ENCODE data around the gene LITAF. TPM values are rescaled to one million over a fixed set of nuclear protein-coding genes. Genes with fewer than 3 reads are reported as not detected.
"Not testable (repeated sequence)": the region's sequence is repeated elsewhere in the genome, so short reads cannot be mapped to it uniquely, and the experiment has no call there.

Gene LITAF
- polyA plus RNA-seq, 1 donor from 2014 or later = 0.31 TPM

GRCh38 chr16:11507350-11507749, 79.4 kb downstream of the LITAF start:
- no peaks in the 10 kb centered on the region for H3K9me2 ChIP-seq (ENCODE audit: insufficient read depth, low read length)
- no peak overlapping the region for H3K4me3 ChIP-seq (ENCODE audit: low read length)
- no peaks in the 10 kb centered on the region for H3K9me3 ChIP-seq (ENCODE audit: low read length)
- H3K9ac ChIP-seq (ENCODE audit: low read length) = no peak overlapping the region
- H3F3A ChIP-seq (ENCODE audit: insufficient read depth, low read length, poor library complexity, severe bottlenecking) = no peaks in the 10 kb centered on the region
- H3K27ac ChIP-seq (ENCODE audit: low read length) = no peak overlapping the region
- no peaks in the 10 kb centered on the region for H3K27me3 ChIP-seq (ENCODE audit: insufficient read depth, low read depth, low read length)
- H2AFZ ChIP-seq (ENCODE audit: low read depth, low read length) = no peak overlapping the region
- H3K36me3 ChIP-seq (ENCODE audit: insufficient read depth, low read length) = no peaks in the 10 kb centered on the region
- H3K4me2 ChIP-seq (ENCODE audit: low read length) = no peak overlapping the region
- no peaks in the 10 kb centered on the region for H3K79me2 ChIP-seq (replicated peaks; ENCODE audit: insufficient read depth, low read length)
- H4K20me1 ChIP-seq (ENCODE audit: insufficient read depth) = no peaks in the 10 kb centered on the region
- TF ChIP-seq EZH2 (IDR thresholded peaks at IDR 0.05; ENCODE audit: borderline replicate concordance, insufficient read depth, low read length, poor library complexity, severe bottlenecking) (no peak), POLR2AphosphoS5 (IDR thresholded peaks at IDR 0.05) (no peak), EP300 (conservative IDR thresholded peaks at IDR 0.05; ENCODE audit: poor library complexity, severe bottlenecking) (no peak), TAF1 (IDR thresholded peaks at IDR 0.05; ENCODE audit: low read depth) (no peak), REST (IDR thresholded peaks at IDR 0.05; ENCODE audit: borderline replicate concordance) (no peak), RAD21 (conservative IDR thresholded peaks at IDR 0.05) (no peak), SMC3 (conservative IDR thresholded peaks at IDR 0.05; ENCODE audit: poor library complexity) (no peak), MXI1 (conservative IDR thresholded peaks at IDR 0.05; ENCODE audit: poor library complexity, severe bottlenecking) (no peak)
- TF ChIP-seq, protein P1, sequence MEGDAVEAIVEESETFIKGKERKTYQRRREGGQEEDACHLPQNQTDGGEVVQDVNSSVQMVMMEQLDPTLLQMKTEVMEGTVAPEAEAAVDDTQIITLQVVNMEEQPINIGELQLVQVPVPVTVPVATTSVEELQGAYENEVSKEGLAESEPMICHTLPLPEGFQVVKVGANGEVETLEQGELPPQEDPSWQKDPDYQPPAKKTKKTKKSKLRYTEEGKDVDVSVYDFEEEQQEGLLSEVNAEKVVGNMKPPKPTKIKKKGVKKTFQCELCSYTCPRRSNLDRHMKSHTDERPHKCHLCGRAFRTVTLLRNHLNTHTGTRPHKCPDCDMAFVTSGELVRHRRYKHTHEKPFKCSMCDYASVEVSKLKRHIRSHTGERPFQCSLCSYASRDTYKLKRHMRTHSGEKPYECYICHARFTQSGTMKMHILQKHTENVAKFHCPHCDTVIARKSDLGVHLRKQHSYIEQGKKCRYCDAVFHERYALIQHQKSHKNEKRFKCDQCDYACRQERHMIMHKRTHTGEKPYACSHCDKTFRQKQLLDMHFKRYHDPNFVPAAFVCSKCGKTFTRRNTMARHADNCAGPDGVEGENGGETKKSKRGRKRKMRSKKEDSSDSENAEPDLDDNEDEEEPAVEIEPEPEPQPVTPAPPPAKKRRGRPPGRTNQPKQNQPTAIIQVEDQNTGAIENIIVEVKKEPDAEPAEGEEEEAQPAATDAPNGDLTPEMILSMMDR (IDR thresholded peaks at IDR 0.05; ENCODE audit: poor library complexity, severe bottlenecking) = no peak

GRCh38 chr16:11506741-11507305, 79.9 kb downstream of the LITAF start:
- Histone ChIP-seq H3K9me3 (ENCODE audit: low read length) (no peaks in the 10 kb centered on the region), H3F3A (ENCODE audit: insufficient read depth, low read length, poor library complexity, severe bottlenecking) (no peaks in the 10 kb centered on the region), H3K4me2 (ENCODE audit: low read length) (no peak overlapping the region), H3K4me3 (ENCODE audit: low read length) (no peak overlapping the region), H3K27ac (ENCODE audit: low read length) (no peak overlapping the region), H3K9me2 (ENCODE audit: insufficient read depth, low read length) (no peaks in the 10 kb centered on the region), H3K27me3 (ENCODE audit: insufficient read depth, low read depth, low read length) (no peaks in the 10 kb centered on the region), H3K9ac (ENCODE audit: low read length) (no peak overlapping the region), H2AFZ (ENCODE audit: low read depth, low read length) (no peak overlapping the region), H4K20me1 (ENCODE audit: insufficient read depth) (no peaks in the 10 kb centered on the region), H3K36me3 (ENCODE audit: insufficient read depth, low read length) (no peaks in the 10 kb centered on the region), H3K79me2 (replicated peaks; ENCODE audit: insufficient read depth, low read length) (no peaks in the 10 kb centered on the region)
- TF ChIP-seq EZH2 (IDR thresholded peaks at IDR 0.05; ENCODE audit: borderline replicate concordance, insufficient read depth, low read length, poor library complexity, severe bottlenecking) = no peak
- no peak for TF ChIP-seq SMC3 (conservative IDR thresholded peaks at IDR 0.05; ENCODE audit: poor library complexity)
- TF ChIP-seq RAD21 (conservative IDR thresholded peaks at IDR 0.05) = no peak
- TF ChIP-seq, protein P1 (IDR thresholded peaks at IDR 0.05; ENCODE audit: poor library complexity, severe bottlenecking) = no peak
- TF ChIP-seq REST (IDR thresholded peaks at IDR 0.05; ENCODE audit: borderline replicate concordance) = no peak
- no peak for TF ChIP-seq TAF1 (IDR thresholded peaks at IDR 0.05; ENCODE audit: low read depth)
- no peak for TF ChIP-seq MXI1 (conservative IDR thresholded peaks at IDR 0.05; ENCODE audit: poor library complexity, severe bottlenecking)
- TF ChIP-seq EP300 (conservative IDR thresholded peaks at IDR 0.05; ENCODE audit: poor library complexity, severe bottlenecking) = no peak
- no peak for TF ChIP-seq POLR2AphosphoS5 (IDR thresholded peaks at IDR 0.05)

- H3K9me3 ChIP-seq (ENCODE audit: low read length); H3K79me2 ChIP-seq (replicated peaks; ENCODE audit: insufficient read depth, low read length); H3K27ac ChIP-seq (ENCODE audit: low read length); H3K36me3 ChIP-seq (ENCODE audit: insufficient read depth, low read length); H3K4me2 ChIP-seq (ENCODE audit: low read length); H3K9ac ChIP-seq (ENCODE audit: low read length); H3F3A ChIP-seq (ENCODE audit: insufficient read depth, low read length, poor library complexity, severe bottlenecking); H3K4me3 ChIP-seq (ENCODE audit: low read length); H3K9me2 ChIP-seq (ENCODE audit: insufficient read depth, low read length); H4K20me1 ChIP-seq (ENCODE audit: insufficient read depth); H3K27me3 ChIP-seq (ENCODE audit: insufficient read depth, low read depth, low read length); H2AFZ ChIP-seq (ENCODE audit: low read depth, low read length): not testable (repeated sequence)
Measured at GRCh38 chr16:11504261-11504660, 82.5 kb downstream of the LITAF start.
